GM18858 (cell line): ENCODE results near the gene PLEKHA1.

ENCODE experiments used
- ATAC-seq: cut with Tn5 transposase; IDR thresholded peaks from one replicate; pipeline ENCODE4 v1.9.1; 2021; ENCODE audit not compliant: unreplicated experiment

Gene PLEKHA1

GRCh38 chr10:122346326-122346950 is 28.1 kb upstream of the PLEKHA1 start:
- no peak for ATAC-seq

- ATAC-seq = no peak
Measured at GRCh38 chr10:122347170-122347841, 27.2 kb upstream of the PLEKHA1 start.

- ATAC-seq = no peak
Measured at GRCh38 chr10:122348512-122348911, 26.0 kb upstream of the PLEKHA1 start.

GRCh38 chr10:122348935-122349361 is 25.6 kb upstream of the PLEKHA1 start:
- no peak for ATAC-seq

GRCh38 chr10:122349758-122350369 is 24.6 kb upstream of the PLEKHA1 start:
- no peak for ATAC-seq

GRCh38 chr10:122350893-122351292 is 23.6 kb upstream of the PLEKHA1 start:
- ATAC-seq = no peak

- no peak for ATAC-seq
Measured at GRCh38 chr10:122352817-122353525, 21.5 kb upstream of the PLEKHA1 start.

- ATAC-seq = no peak
Measured at GRCh38 chr10:122354383-122354782, 20.1 kb upstream of the PLEKHA1 start.

GRCh38 chr10:122357685-122358084 is 16.8 kb upstream of the PLEKHA1 start:
- no peak for ATAC-seq

GRCh38 chr10:122359621-122360020 is 14.9 kb upstream of the PLEKHA1 start:
- no peak for ATAC-seq

GRCh38 chr10:122361046-122361445 is 13.5 kb upstream of the PLEKHA1 start:
- no peak for ATAC-seq

GRCh38 chr10:122362031-122362592 is 12.4 kb upstream of the PLEKHA1 start:
- no peak for ATAC-seq

- no peak for ATAC-seq
Measured at GRCh38 chr10:122362621-122363020, 11.9 kb upstream of the PLEKHA1 start.

GRCh38 chr10:122363311-122363710 is 11.2 kb upstream of the PLEKHA1 start:
- ATAC-seq = no peak

- ATAC-seq = no peak
Measured at GRCh38 chr10:122363722-122364463, 10.6 kb upstream of the PLEKHA1 start.

- ATAC-seq = no peak
Measured at GRCh38 chr10:122368502-122369254, 5.8 kb upstream of the PLEKHA1 start.

GRCh38 chr10:122373108-122373507 is 1.4 kb upstream of the PLEKHA1 start:
- no peak for ATAC-seq

GRCh38 chr10:122373721-122374120 is 787 bp upstream of the PLEKHA1 start:
- no peak for ATAC-seq

GRCh38 chr10:122374859-122375678 is 561 bp downstream of the PLEKHA1 start:
- ATAC-seq = peak; percentile 45
